PC-3 (cell line): ENCODE measurements around the gene SCMH1. TPM values are rescaled to one million over a fixed set of nuclear protein-coding genes. Genes with fewer than 3 reads are reported as not detected.

ENCODE experiments used
- ATAC-seq: fragments of 200-7000 bp; cut with Tn5 transposase; 2 replicates; pipeline ENCODE4 v1.9.1; 2020; ENCODE audit warnings: mild to moderate bottlenecking, moderate library complexity
- BruUV-seq: library from RNA; stranded (reverse); fragments of 400-500 nt; replicated peaks from 2 replicates; lab custom pipeline; 2021; lab: Mats Ljungman, UMichigan
- CTCF ChIA-PET: fragments of 300-600 bp; sonication (Branson Sonifier 250); formaldehyde crosslinking; loops from one replicate; lab custom pipeline; 2022; ENCODE audit warnings: antibody characterized with exemption; lab: Charles Lee
- POLR2A ChIA-PET: fragments of 300-600 bp; sonication (Branson Sonifier 250); formaldehyde crosslinking; loops from one replicate; lab custom pipeline; 2022; ENCODE audit warnings: antibody characterized with exemption; ENCODE audit not compliant: unreplicated experiment; lab: Charles Lee
- DNase-seq: peaks from one replicate; pipeline ENCODE4 v3.0.0-alpha.2; 2015
- H2AFZ ChIP-seq: fragments of 300-600 bp; sonication (generic); 2 replicates; pipeline ENCODE4 v1.6.0; 2016; ENCODE audit warnings: antibody characterized with exemption, low read length
- H3F3A ChIP-seq: fragments of 300-600 bp; sonication (generic); one replicate; pipeline ENCODE4 v1.6.0; 2017; ENCODE audit warnings: antibody characterized with exemption, low read length, control low read depth, mild to moderate bottlenecking; ENCODE audit not compliant: unreplicated experiment
- H3K27ac ChIP-seq: fragments of 300-600 bp; sonication (generic); 2 replicates; pipeline ENCODE4 v1.5.1; 2016; ENCODE audit warnings: mild to moderate bottlenecking, low read length
- H3K27me3 ChIP-seq: fragments of 300-600 bp; sonication (generic); 2 replicates; pipeline ENCODE4 v1.6.1; 2016; ENCODE audit warnings: low read length, mixed read lengths
- H3K36me3 ChIP-seq: fragments of 300-600 bp; sonication (generic); 2 replicates; pipeline ENCODE4 v1.6.1; 2016; ENCODE audit warnings: low read depth, mixed run types, low read length, mixed read lengths
- H3K4me1 ChIP-seq: fragments of 300-600 bp; sonication (generic); 2 replicates; pipeline ENCODE4 v1.5.1; 2016; ENCODE audit warnings: low read length; ENCODE audit not compliant: insufficient read depth
- H3K4me2 ChIP-seq: fragments of 300-600 bp; sonication (generic); 2 replicates; pipeline ENCODE4 v1.6.0; 2016; ENCODE audit warnings: low read length
- H3K4me3 ChIP-seq: fragments of 300-600 bp; sonication (generic); 2 replicates; pipeline ENCODE4 v1.5.1; 2016; ENCODE audit warnings: mild to moderate bottlenecking, low read length, mixed read lengths
- H3K79me2 ChIP-seq: fragments of 300-600 bp; sonication (generic); 2 replicates; pipeline ENCODE4 v1.6.1; 2017; ENCODE audit warnings: low read length, mixed read lengths
- H3K9ac ChIP-seq: fragments of 300-600 bp; sonication (generic); 2 replicates; pipeline ENCODE4 v1.6.0; 2016; ENCODE audit warnings: mild to moderate bottlenecking, low read length
- H3K9me2 ChIP-seq: fragments of 300-600 bp; sonication (generic); replicated peaks from 2 replicates; pipeline ENCODE4 v1.6.1; 2016; ENCODE audit warnings: mixed run types, low read length, mixed read lengths
- H3K9me3 ChIP-seq: fragments of 300-600 bp; sonication (generic); 2 replicates; pipeline ENCODE4 v1.6.1; 2016; ENCODE audit warnings: low read length, mixed read lengths
- H4K20me1 ChIP-seq: fragments of 300-600 bp; sonication (generic); 2 replicates; pipeline ENCODE4 v1.6.1; 2016; ENCODE audit warnings: low read length, mixed read lengths
- CTCF ChIP-seq: fragments of 300-600 bp; sonication (generic); conservative IDR thresholded peaks from 2 replicates; pipeline ENCODE4 v1.5.1; 2017; ENCODE audit warnings: antibody characterized with exemption, low read depth, mild to moderate bottlenecking, low read length
- EZH2 ChIP-seq: fragments of 300-600 bp; sonication (generic); IDR thresholded peaks from one replicate; pipeline ENCODE4 v1.6.1; 2017; ENCODE audit warnings: antibody characterized with exemption, mild to moderate bottlenecking, low read length; ENCODE audit not compliant: unreplicated experiment
- EZH2phosphoT487 ChIP-seq: fragments of 300-600 bp; sonication (generic); IDR thresholded peaks from 2 replicates; pipeline ENCODE4 v1.6.1; 2018; ENCODE audit warnings: mild to moderate bottlenecking, antibody characterized with exemption, low read length, borderline replicate concordance
- intact Hi-C: fragments of 100-400 bp; cut with micrococcal nuclease; formaldehyde crosslinking; loops from 2 replicates; pipeline ENCODE4 v1.9.0; 2023
- total RNA-seq: library from RNA; depleted of rRNA; stranded (reverse); fragments of >200 nt; gene quantifications from 2 replicates; pipeline ENCODE4 v1.2.3, GENCODE V29; 2014

Gene SCMH1
- total RNA-seq, 1 experiment from 2014 or later = 33.6 TPM

GRCh38 chr1:40984531-40984930 is 257.6 kb downstream of the SCMH1 start:
- no peaks in the 10 kb centered on the region for H3K9me2 ChIP-seq
- intact Hi-C loops = no loop called here
- peaks cover 41% of the 10 kb centered on the region for H4K20me1 ChIP-seq
- no peak overlapping the region for H3K4me2 ChIP-seq
- peaks cover 86% of the 10 kb centered on the region for H3K79me2 ChIP-seq
- H3K27me3 ChIP-seq = no peaks in the 10 kb centered on the region
- peaks cover 31% of the 10 kb centered on the region for H3K4me1 ChIP-seq
- H3F3A ChIP-seq = no peaks in the 10 kb centered on the region
- DNase-seq = no peak
- no peak overlapping the region for H3K9ac ChIP-seq
- no TSS peak for BruUV-seq
- H2AFZ ChIP-seq = no peak overlapping the region
- ChIA-PET POLR2A (no interaction called here), CTCF (no interaction called here)
- H3K27ac ChIP-seq = no peak overlapping the region
- peaks cover 72% of the 10 kb centered on the region for H3K36me3 ChIP-seq
- TF ChIP-seq CTCF = no peak
- TF ChIP-seq EZH2 = no peak
- TF ChIP-seq EZH2phosphoT487 = no peak
- H3K4me3 ChIP-seq = no peak overlapping the region
- no peak for ATAC-seq
- no peaks in the 10 kb centered on the region for H3K9me3 ChIP-seq

- Histone ChIP-seq H3F3A (no peaks in the 10 kb centered on the region), H3K4me2 (peak overlapping the region; percentile 8; the same call in 1 of the 2 replicates), H3K9ac (no peak overlapping the region), H4K20me1 (peaks cover 41% of the 10 kb centered on the region), H3K9me3 (no peaks in the 10 kb centered on the region), H3K36me3 (peaks cover 68% of the 10 kb centered on the region), H3K27me3 (no peaks in the 10 kb centered on the region), H3K4me3 (no peak overlapping the region), H3K79me2 (peaks cover 81% of the 10 kb centered on the region), H3K27ac (no peak overlapping the region), H3K4me1 (peaks cover 31% of the 10 kb centered on the region), H2AFZ (no peak overlapping the region), H3K9me2 (no peaks in the 10 kb centered on the region)
- no TSS peak for BruUV-seq
- ChIA-PET POLR2A (interaction anchor here (0.7 kb wide), 1 partner anchor 236 kb away, joined by 3 read pairs; no protein-coding TSS in a partner anchor), CTCF (no interaction called here)
- DNase-seq = peak; percentile 17
- TF ChIP-seq CTCF (no peak), EZH2phosphoT487 (no peak)
- intact Hi-C loops = no loop called here
- ATAC-seq = no peak
Observed at GRCh38 chr1:40984066-40984465, 258.0 kb downstream of the SCMH1 start.

- TF ChIP-seq CTCF = no peak
- TF ChIP-seq EZH2phosphoT487 = no peak
- TF ChIP-seq EZH2 = no peak
- no peak overlapping the region for H2AFZ ChIP-seq
- no TSS peak for BruUV-seq
- peaks cover 31% of the 10 kb centered on the region for H3K4me1 ChIP-seq
- H3K9me3 ChIP-seq = no peaks in the 10 kb centered on the region
- H3K9me2 ChIP-seq = no peaks in the 10 kb centered on the region
- peaks cover 41% of the 10 kb centered on the region for H4K20me1 ChIP-seq
- POLR2A ChIA-PET = no interaction called here
- H3K4me3 ChIP-seq = no peak overlapping the region
- peak overlapping the region; percentile 88; the same call in 1 of the 2 replicates for H3K4me2 ChIP-seq
- H3K36me3 ChIP-seq = peaks cover 60% of the 10 kb centered on the region
- DNase-seq (no peak), ATAC-seq (no peak)
- H3K79me2 ChIP-seq = peaks cover 75% of the 10 kb centered on the region
- no peak overlapping the region for H3K27ac ChIP-seq
- H3K9ac ChIP-seq = no peak overlapping the region
- intact Hi-C loops = no loop called here
- CTCF ChIA-PET = no interaction called here
- no peaks in the 10 kb centered on the region for H3F3A ChIP-seq
- H3K27me3 ChIP-seq = no peaks in the 10 kb centered on the region
Observed at GRCh38 chr1:40983286-40983685, 258.8 kb downstream of the SCMH1 start.
